Mononuclear cell (primary cell): ENCODE data around the gene CBL. TPM values are rescaled to one million over a fixed set of nuclear protein-coding genes. Genes with fewer than 3 reads are reported as not detected.

Experiments used
- H3K27me3 ChIP-seq: 2 replicates; pipeline ENCODE4 v1.6.0; 2011; ENCODE audit warnings: low read length, control low read depth; ENCODE audit not compliant: insufficient read depth
- H3K4me1 ChIP-seq: 2 replicates; pipeline ENCODE4 v1.5.1; 2011; ENCODE audit warnings: mild to moderate bottlenecking, low read length, control low read depth; ENCODE audit not compliant: insufficient read depth
- H3K4me3 ChIP-seq: 2 replicates; pipeline ENCODE4 v1.5.1; 2011; ENCODE audit warnings: mild to moderate bottlenecking, low read length, moderate library complexity
- H3K9me3 ChIP-seq: 2 replicates; pipeline ENCODE4 v1.5.1; 2011; ENCODE audit warnings: low read depth, mild to moderate bottlenecking, control low read depth, low read length
- total RNA-seq: library from RNA; depleted of rRNA; stranded (reverse); fragments of >200 nt; gene quantifications from one replicate; pipeline ENCODE4 v1.2.3, GENCODE V29; 2012

Gene CBL
- total RNA-seq, 1 donor = 16.0 TPM

GRCh38 chr11:119355091-119355843 lies 149.1 kb downstream of the CBL start:
- H3K27me3 ChIP-seq = peaks cover 18% of the 10 kb centered on the region
- H3K4me3 ChIP-seq = no peak overlapping the region
- H3K9me3 ChIP-seq = no peaks in the 10 kb centered on the region
- peaks cover 11% of the 10 kb centered on the region for H3K4me1 ChIP-seq

- Histone ChIP-seq H3K4me3 (peak overlapping the region; percentile 44), H3K27me3 (peaks cover 18% of the 10 kb centered on the region), H3K9me3 (no peaks in the 10 kb centered on the region), H3K4me1 (peaks cover 11% of the 10 kb centered on the region)
These were observed 150.4 kb downstream of the CBL start for GRCh38 chr11:119356349-119357031.

GRCh38 chr11:119357074-119357473 lies 150.9 kb downstream of the CBL start:
- Histone ChIP-seq H3K27me3 (peaks cover 15% of the 10 kb centered on the region), H3K9me3 (no peaks in the 10 kb centered on the region), H3K4me1 (peaks cover 11% of the 10 kb centered on the region), H3K4me3 (no peak overlapping the region)

Other genes starting within 250 kb of the CBL start
- gene FOXR1, start 234.6 kb upstream of the CBL start, total RNA-seq = not detected
- gene CENATAC, start 208.2 kb upstream of the CBL start, total RNA-seq = 75.5 TPM
- 4,016 TPM for gene RPS25, start 188.0 kb upstream of the CBL start, total RNA-seq
- 54.5 TPM for gene TRAPPC4, start 187.6 kb upstream of the CBL start, total RNA-seq
- gene SLC37A4, start 175.5 kb upstream of the CBL start, total RNA-seq = 2.4 TPM
- 38.9 TPM for gene HYOU1, start 149.1 kb upstream of the CBL start, total RNA-seq
- 34.7 TPM for gene VPS11, start 138.5 kb upstream of the CBL start, total RNA-seq
- 2.7 TPM for gene HMBS, start 121.5 kb upstream of the CBL start, total RNA-seq
- 6.7 TPM for gene DPAGT1, start 104.5 kb upstream of the CBL start, total RNA-seq
- gene C2CD2L, start 99.0 kb upstream of the CBL start, total RNA-seq = 7.5 TPM
- gene HINFP, start 84.8 kb upstream of the CBL start, total RNA-seq = 9.1 TPM
- gene ABCG4, start 57.3 kb upstream of the CBL start, total RNA-seq = 0.10 TPM
- 4.7 TPM for gene NLRX1, start 37.6 kb upstream of the CBL start, total RNA-seq
- gene NHERF4, start 20.9 kb upstream of the CBL start, total RNA-seq = not detected
- 2.6 TPM for gene MCAM, start 110.8 kb downstream of the CBL start, total RNA-seq
- gene RNF26, start 128.2 kb downstream of the CBL start, total RNA-seq = 6.2 TPM
- gene C1QTNF5, start 134.5 kb downstream of the CBL start, total RNA-seq = not detected
- not detected for gene MFRP, start 140.4 kb downstream of the CBL start, total RNA-seq
- gene USP2, start 175.4 kb downstream of the CBL start, total RNA-seq = under 0.01 TPM
- gene THY1, start 216.8 kb downstream of the CBL start, total RNA-seq = 0.31 TPM